NAMALWA (cell line): ENCODE results near the gene TTC5.
"Not testable (repeated sequence)": the region's sequence is repeated elsewhere in the genome, so short reads cannot be mapped to it uniquely, and the experiment has no call there.

ENCODE experiments used
- DNase-seq: peaks from one replicate; pipeline ENCODE4 v3.0.0-alpha.2; 2015; ENCODE audit warnings: low spot score

TTC5 gene, protein sequence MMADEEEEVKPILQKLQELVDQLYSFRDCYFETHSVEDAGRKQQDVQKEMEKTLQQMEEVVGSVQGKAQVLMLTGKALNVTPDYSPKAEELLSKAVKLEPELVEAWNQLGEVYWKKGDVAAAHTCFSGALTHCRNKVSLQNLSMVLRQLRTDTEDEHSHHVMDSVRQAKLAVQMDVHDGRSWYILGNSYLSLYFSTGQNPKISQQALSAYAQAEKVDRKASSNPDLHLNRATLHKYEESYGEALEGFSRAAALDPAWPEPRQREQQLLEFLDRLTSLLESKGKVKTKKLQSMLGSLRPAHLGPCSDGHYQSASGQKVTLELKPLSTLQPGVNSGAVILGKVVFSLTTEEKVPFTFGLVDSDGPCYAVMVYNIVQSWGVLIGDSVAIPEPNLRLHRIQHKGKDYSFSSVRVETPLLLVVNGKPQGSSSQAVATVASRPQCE

GRCh38 chr14:20305265-20306078, at the start of gene TTC5:
TTC5 (minus strand) TSS chr14:20305951; CDS start chr14:20305937, 14 bp downstream.
- peak; percentile 93 for DNase-seq

DNA sequence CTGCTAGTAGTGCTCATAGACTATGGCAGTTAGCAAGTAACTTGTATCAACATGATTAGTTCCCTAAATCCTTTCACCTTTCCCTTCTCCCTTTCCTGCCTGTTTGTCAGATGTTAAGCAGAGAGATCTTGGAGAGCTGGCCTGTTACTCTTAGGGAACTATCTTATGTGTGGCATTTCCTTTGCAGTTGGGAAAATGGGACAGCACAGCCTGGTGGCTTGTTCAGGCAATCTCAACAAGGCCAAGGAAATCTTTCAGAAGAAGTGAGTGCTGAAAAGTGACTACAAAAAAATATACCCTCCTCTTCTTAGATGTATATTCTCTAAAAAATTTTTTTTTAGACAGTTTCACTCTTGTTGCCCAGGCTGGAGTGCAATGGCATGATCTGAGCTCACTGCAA, 45.1 kb upstream of the TTC5 start:
- DNase-seq, result no peak

- DNase-seq, result no peak
These were observed 44.5 kb upstream of the TTC5 start for GRCh38 chr14:20350282-20350681.

- no peak for DNase-seq
These were observed 42.0 kb upstream of the TTC5 start for GRCh38 chr14:20347747-20348146.

DNA sequence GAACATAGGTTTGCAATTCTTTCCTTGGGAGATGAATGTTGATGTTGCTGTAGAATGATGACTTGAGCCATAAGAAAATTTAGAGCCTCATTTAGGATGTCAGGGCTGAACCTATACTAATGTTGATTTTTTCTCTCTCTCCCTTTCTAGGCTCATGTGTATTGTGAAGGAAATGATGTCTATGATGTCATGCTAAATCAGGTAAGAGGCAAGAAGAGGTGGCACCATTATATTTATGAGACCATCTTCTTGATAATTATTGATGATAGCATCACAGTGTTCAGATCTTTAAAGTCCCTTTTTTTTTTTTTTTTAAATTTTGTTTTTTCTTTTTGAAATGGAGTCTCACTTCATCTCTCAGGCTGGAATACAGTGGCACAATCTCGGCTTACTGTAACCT, 41.0 kb upstream of the TTC5 start:
- no peak for DNase-seq

- DNase-seq, result no peak
These were observed 39.6 kb upstream of the TTC5 start for GRCh38 chr14:20345366-20345765.

DNA sequence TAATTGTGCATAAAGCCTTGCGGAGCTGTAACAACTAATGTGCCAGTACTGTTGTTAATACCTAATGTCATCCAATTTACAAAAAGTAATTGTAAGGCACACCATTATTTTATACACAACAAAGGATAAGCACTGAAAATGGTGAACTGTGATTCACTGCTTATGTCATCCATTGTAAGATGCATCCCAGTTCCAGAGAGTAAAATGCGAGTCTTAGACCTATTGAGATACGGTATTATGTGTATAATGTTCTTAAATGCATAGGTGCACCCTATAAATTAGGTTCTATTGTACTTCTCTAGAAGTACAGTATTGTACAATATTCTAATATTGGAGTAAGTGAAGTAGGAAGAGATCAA, 38.1 kb upstream of the TTC5 start:
- no peak for DNase-seq

DNA sequence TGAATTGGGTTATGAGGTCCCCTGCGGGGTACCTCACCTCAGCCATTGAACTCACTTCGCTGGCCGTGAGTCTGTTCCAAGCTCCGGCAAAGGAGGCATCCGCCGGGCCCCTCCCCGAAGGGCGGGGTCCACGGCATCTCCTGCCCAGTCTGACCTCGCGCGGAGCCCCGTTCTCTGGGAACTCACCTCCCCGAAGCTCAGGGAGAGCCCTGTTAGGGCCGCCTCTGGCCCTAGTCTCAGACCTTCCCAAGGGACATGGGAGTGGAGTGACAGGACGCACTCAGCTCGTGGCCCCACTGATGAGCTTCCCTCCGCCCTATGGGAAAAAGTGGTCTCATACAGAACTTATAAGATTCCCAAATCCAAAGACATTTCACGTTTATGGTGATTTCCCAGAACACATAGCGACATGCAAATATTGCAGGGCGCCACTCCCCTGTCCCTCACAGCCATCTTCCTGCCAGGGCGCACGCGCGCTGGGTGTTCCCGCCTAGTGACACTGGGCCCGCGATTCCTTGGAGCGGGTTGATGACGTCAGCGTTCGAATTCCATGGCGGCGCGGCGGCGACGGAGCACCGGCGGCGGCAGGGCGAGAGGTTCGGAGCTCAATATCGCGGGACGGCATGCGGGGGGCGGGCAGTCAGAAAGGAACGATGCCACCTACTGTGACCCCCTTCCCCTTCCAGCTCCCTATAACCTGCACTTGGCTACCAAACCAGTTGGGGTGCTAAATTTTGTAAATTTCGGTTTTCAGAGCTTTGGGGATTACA, 37.5 kb upstream of the TTC5 start, which contains the start of gene PARP2:
Gene PARP2 (plus strand): TSS at position 544 of the 770 bp plus-strand sequence. CDS start 7 bp downstream, at position 551.
- DNase-seq, result peak; percentile 100

- DNase-seq, result no peak
These were observed 35.9 kb upstream of the TTC5 start for GRCh38 chr14:20341646-20342045.

DNA sequence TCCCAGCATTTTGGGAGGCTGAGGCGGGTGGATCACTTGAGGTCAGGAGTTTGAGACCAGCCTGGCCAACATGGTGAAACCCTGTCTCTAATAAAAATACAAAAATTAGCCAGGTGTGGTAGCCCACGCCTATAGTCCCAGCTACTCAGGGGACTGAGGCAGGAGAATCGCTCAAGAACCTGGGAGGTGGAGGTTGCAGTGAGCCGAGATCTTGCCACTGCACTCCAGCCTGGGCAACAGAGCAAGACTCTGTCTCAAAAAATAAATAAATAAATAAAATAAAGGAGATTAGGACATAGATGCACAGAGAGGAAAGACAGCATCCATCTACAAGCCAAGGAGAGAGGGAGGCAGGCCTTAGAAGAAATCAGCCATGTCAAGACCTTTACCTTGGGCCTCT, 35.3 kb upstream of the TTC5 start:
- not testable (repeated sequence) for DNase-seq

GRCh38 chr14:20334017-20334416, 28.3 kb upstream of the TTC5 start:
- no peak for DNase-seq

- DNase-seq, result no peak
These were observed 27.7 kb upstream of the TTC5 start for GRCh38 chr14:20333494-20333841.

DNA sequence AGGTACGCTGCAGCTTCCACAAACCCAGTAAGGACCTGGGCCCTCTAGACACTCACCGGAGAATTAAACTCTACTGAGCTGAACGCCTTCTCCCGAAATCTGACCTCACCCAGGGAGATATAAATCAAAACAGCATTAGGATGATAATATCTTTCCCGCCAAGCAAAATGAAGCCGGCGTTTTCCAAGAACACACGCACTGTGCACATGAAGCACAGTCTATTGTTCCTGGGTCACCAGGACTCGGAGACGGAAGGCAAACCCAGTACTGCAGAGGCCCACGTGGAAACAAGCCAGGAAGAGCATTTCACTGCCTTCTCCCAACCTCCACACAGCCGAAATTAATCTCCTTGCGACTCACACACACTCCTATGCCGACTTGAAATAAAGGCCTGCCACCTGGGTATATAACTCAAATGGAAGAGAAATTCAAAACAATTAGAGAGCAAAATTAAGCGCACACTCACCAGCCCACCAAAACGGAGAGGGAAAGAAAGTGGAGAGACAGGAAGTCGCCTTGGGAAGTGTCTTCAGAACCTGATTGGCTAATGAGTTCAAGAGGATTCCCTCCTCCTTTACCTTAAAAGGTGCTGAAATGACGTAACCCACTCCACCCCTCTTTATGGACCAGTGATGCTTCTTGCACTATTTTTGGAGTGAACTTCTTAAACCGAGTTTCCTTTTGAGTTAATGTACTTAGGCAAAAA, 27.2 kb upstream of the TTC5 start, which contains the start of gene CCNB1IP1:
Gene CCNB1IP1 (minus strand): TSS at position 492 of the 706 bp plus-strand sequence. CDS start 16,756 bp downstream, outside the sequence.
- peak; percentile 89 for DNase-seq

DNA sequence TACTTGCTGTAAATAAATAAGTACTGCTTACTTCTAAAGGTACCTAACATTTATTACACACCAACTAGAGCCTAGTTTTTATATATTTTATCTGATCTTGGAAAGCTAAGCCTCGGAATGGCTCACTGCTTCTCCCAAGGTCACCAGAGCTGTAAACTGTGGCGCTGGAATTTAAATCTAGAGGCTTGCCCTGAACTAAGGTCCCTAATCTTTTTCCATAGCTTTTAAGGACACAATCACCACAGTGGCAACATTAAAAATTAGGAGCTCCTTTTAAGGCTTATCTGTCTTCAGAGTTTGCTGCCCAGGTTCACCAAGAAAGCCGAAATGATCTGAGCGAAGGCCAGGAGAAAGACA, 26.7 kb upstream of the TTC5 start:
- DNase-seq, result no peak

DNA sequence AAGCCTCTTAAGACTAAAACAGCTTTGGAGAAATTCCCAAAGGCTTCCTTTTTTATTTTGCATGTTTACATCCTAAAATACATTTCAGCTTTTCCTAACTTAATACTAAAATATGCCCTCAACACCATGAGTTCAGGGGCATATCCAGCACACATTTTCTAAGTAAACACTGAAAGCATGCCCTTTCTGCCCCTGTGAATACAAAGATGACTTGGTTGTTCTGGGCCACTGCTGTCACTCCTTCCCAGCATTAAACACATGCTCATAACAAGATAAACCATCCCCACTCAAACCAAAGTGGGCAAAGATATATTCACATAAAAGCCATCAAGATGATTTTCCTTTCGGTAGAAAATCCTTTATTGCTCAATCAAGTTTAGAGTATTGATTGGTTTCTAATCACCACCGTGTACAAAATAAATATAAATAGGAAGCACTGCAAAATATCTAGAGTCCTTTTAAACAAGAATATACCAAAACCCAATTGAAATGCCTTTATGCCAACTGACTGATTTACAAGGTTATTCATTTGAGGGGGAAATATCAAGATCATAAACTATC, 25.4 kb upstream of the TTC5 start:
- DNase-seq, result no peak

GRCh38 chr14:20329355-20329754, 23.6 kb upstream of the TTC5 start:
- DNase-seq, result no peak

GRCh38 chr14:20328705-20329104, 23.0 kb upstream of the TTC5 start:
- no peak for DNase-seq

- peak; percentile 87 for DNase-seq
These were observed 21.5 kb upstream of the TTC5 start for GRCh38 chr14:20327005-20327869.

- no peak for DNase-seq
These were observed 12.0 kb upstream of the TTC5 start for GRCh38 chr14:20317720-20318119.

- no peak for DNase-seq
These were observed 8.3 kb upstream of the TTC5 start for GRCh38 chr14:20314026-20314425.

GRCh38 chr14:20306079-20306423, 300 bp upstream of the TTC5 start:
- DNase-seq, result no peak
